A673 (cell line): ENCODE data around the gene MAP2. TPM values are rescaled to one million over a fixed set of nuclear protein-coding genes. Genes with fewer than 3 reads are reported as not detected.
A peak's percentile ranks its signal among the peaks of the same experiment; 100 is the strongest.

Experiments
- BruUV-seq: library from RNA; stranded (reverse); fragments of 400-500 nt; replicated peaks from 2 replicates; lab custom pipeline; 2021; lab: Mats Ljungman, UMichigan
- CTCF ChIA-PET: fragments of 300-600 bp; sonication (Branson Sonifier 250); formaldehyde crosslinking; loops from one replicate; lab custom pipeline; 2022; ENCODE audit warnings: antibody characterized with exemption; lab: Charles Lee
- POLR2A ChIA-PET: fragments of 300-600 bp; sonication (Branson Sonifier 250); formaldehyde crosslinking; loops from one replicate; lab custom pipeline; 2022; ENCODE audit warnings: antibody characterized with exemption; ENCODE audit not compliant: low non-redundant PET; lab: Charles Lee
- DNase-seq: peaks from one replicate; pipeline ENCODE4 v3.0.0-alpha.2; 2015; ENCODE audit warnings: low spot score
- H3K27ac ChIP-seq: fragments of 200-600 bp; sonication (generic); 2 replicates; pipeline ENCODE4 v1.5.1; 2016; ENCODE audit warnings: mixed run types, low read depth, mild to moderate bottlenecking, mixed read lengths, antibody characterized with exemption, low read length; ENCODE audit not compliant: poor library complexity, severe bottlenecking
- H3K27me3 ChIP-seq: fragments of 200-600 bp; sonication (generic); replicated peaks from 2 replicates; pipeline ENCODE4 v1.6.1; 2017; ENCODE audit warnings: mixed run types, low read depth, mild to moderate bottlenecking, mixed read lengths, antibody characterized with exemption, low read length; ENCODE audit not compliant: insufficient read depth, poor library complexity
- H3K36me3 ChIP-seq: fragments of 200-600 bp; sonication (generic); 2 replicates; pipeline ENCODE4 v1.6.1; 2016; ENCODE audit warnings: mixed run types, mild to moderate bottlenecking, mixed read lengths, antibody characterized with exemption, low read length; ENCODE audit not compliant: insufficient read depth, poor library complexity, severe bottlenecking
- H3K4me1 ChIP-seq: fragments of 200-600 bp; sonication (generic); 2 replicates; pipeline ENCODE4 v1.6.1; 2017; ENCODE audit warnings: mixed run types, mild to moderate bottlenecking, mixed read lengths, antibody characterized with exemption, low read length; ENCODE audit not compliant: insufficient read depth, poor library complexity, severe bottlenecking
- H3K4me3 ChIP-seq: fragments of 200-600 bp; sonication (generic); 2 replicates; pipeline ENCODE4 v1.5.1; 2016; ENCODE audit warnings: low read depth, mixed run types, mild to moderate bottlenecking, mixed read lengths, low read length; ENCODE audit not compliant: poor library complexity, severe bottlenecking
- H3K9me3 ChIP-seq: fragments of 200-600 bp; sonication (generic); 2 replicates; pipeline ENCODE4 v1.6.1; 2016; ENCODE audit warnings: mixed run types, low read depth, mild to moderate bottlenecking, mixed read lengths, antibody characterized with exemption, low read length; ENCODE audit not compliant: poor library complexity, severe bottlenecking
- EZH2 ChIP-seq: fragments of 200-600 bp; sonication (generic); IDR thresholded peaks from 2 replicates; pipeline ENCODE4 v1.6.1; 2017; ENCODE audit warnings: borderline replicate concordance, low read depth, mild to moderate bottlenecking, mixed read lengths, antibody characterized with exemption, low read length; ENCODE audit not compliant: poor library complexity, severe bottlenecking
- intact Hi-C: fragments of 100-400 bp; cut with micrococcal nuclease; formaldehyde crosslinking; loops from one replicate; pipeline ENCODE4 v1.10.0; 2022; ENCODE audit not compliant: unreplicated experiment
- total RNA-seq: library from RNA; stranded (reverse); gene quantifications from 2 replicates; pipeline ENCODE4 v1.2.3, GENCODE V29; 2021
- TF ChIP-seq, protein P1 (sequence below): fragments of 300-800, 200-600 bp; sonication (generic); conservative IDR thresholded peaks from 2 replicates; pipeline ENCODE4 v1.5.1; 2017; ENCODE audit warnings: low read depth, mild to moderate bottlenecking, antibody characterized with exemption, low read length, moderate library complexity, mixed read lengths

Gene MAP2
- total RNA-seq, 1 experiment from 2014 or later: 1.7 TPM

DNA sequence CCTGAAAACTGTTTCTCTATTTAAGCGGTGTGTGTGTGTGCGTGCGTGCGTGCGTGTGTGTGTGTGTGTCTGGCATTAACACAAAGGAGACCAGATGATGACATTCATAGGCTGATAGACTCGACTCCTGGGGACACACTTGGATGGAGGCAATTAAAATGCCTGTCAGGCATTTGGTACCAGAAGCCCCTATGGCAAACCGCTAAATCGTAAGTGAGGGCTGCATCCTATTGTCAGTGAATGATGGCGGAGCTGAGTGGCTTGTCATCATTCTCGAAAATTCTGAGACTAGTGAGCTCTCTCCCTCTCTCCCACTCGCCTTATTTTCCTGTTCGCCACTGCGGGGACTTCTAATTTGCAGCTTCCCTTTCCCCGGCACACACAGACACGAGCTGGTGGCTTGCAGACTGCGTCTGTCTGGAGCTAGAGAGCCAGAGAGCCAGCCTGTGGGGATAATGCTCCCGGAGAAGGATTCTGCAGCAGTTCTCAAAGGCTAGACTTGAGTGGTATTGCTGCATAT is 155.4 kb downstream of the MAP2 start:
- H3K4me3 ChIP-seq: peak overlapping the region; percentile 32
- ChIA-PET CTCF (no interaction called here), POLR2A (no interaction called here)
- TF ChIP-seq, protein P1, sequence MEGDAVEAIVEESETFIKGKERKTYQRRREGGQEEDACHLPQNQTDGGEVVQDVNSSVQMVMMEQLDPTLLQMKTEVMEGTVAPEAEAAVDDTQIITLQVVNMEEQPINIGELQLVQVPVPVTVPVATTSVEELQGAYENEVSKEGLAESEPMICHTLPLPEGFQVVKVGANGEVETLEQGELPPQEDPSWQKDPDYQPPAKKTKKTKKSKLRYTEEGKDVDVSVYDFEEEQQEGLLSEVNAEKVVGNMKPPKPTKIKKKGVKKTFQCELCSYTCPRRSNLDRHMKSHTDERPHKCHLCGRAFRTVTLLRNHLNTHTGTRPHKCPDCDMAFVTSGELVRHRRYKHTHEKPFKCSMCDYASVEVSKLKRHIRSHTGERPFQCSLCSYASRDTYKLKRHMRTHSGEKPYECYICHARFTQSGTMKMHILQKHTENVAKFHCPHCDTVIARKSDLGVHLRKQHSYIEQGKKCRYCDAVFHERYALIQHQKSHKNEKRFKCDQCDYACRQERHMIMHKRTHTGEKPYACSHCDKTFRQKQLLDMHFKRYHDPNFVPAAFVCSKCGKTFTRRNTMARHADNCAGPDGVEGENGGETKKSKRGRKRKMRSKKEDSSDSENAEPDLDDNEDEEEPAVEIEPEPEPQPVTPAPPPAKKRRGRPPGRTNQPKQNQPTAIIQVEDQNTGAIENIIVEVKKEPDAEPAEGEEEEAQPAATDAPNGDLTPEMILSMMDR: no peak
- no peak for TF ChIP-seq EZH2
- H3K9me3 ChIP-seq: no peaks in the 10 kb centered on the region
- H3K4me1 ChIP-seq: no peaks in the 10 kb centered on the region
- intact Hi-C loops: loop anchor here (10.0 kb wide), 1 partner anchor 616 kb away; no protein-coding TSS in a partner anchor
- no peaks in the 10 kb centered on the region for H3K27me3 ChIP-seq
- no TSS peak for BruUV-seq
- H3K27ac ChIP-seq: no peak overlapping the region
- peak; percentile 45 for DNase-seq
- H3K36me3 ChIP-seq: no peaks in the 10 kb centered on the region

DNA sequence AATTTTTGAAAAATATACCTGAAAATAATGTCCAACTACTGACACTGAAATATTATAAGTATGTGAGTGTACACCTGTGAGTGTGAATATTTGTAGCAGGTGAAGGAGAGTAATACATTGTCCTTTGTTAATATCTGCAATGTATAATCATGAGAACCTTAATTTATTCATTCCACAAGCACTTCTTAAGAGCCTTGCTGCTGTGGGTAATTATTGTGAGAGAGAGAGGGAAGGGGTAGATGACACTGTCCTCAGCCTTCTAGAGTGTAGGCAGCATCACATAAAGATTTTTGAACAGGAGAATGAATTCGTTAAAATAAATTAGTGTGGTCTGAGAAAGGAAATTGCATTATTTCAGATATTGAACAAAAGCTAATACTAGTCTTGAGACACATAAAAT is 157.2 kb downstream of the MAP2 start:
- no peaks in the 10 kb centered on the region for H3K36me3 ChIP-seq
- ChIA-PET CTCF (no interaction called here), POLR2A (no interaction called here)
- no peak for DNase-seq
- intact Hi-C loops: loop anchor here (5.0 kb wide), 1 partner anchor 381 kb away; no protein-coding TSS in a partner anchor
- TF ChIP-seq, protein P1: no peak
- no peak for TF ChIP-seq EZH2
- H3K4me3 ChIP-seq: no peak overlapping the region
- no peaks in the 10 kb centered on the region for H3K4me1 ChIP-seq
- H3K27ac ChIP-seq: no peak overlapping the region
- no peaks in the 10 kb centered on the region for H3K27me3 ChIP-seq
- no peaks in the 10 kb centered on the region for H3K9me3 ChIP-seq
- no TSS peak for BruUV-seq

DNA sequence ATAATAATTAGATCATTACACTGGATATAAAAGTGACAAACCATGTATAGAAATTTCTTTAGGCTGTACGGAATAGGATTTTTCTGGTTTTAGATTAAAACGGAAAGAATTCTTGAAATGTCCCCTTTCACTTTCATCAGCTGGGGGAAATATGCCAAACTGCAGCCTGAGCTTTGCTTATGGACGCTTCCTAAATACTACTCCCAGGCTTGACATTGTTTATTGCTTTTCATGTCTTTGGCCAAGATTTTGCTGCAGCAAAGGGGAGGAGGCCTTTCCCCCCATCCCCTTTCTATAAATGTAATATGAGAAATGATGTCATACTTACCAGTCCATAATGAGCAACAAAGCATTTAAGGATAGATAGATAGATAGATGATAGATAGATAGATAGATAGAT is 158.4 kb downstream of the MAP2 start:
- POLR2A ChIA-PET: no interaction called here
- Histone ChIP-seq H3K36me3 (no peaks in the 10 kb centered on the region), H3K4me1 (peaks cover 4% of the 10 kb centered on the region), H3K4me3 (no peak overlapping the region), H3K27ac (no peak overlapping the region), H3K9me3 (no peaks in the 10 kb centered on the region), H3K27me3 (no peaks in the 10 kb centered on the region)
- CTCF ChIA-PET: no interaction called here
- no TSS peak for BruUV-seq
- DNase-seq: no peak
- intact Hi-C loops: loop anchor here (5.0 kb wide), 1 partner anchor 380 kb away; no protein-coding TSS in a partner anchor
- no peak for TF ChIP-seq EZH2
- TF ChIP-seq, protein P1: no peak
